ENCODE results near the gene CHD9.

CHD9 gene

GRCh38 chr16:53187775-53188174 lies 133.0 kb downstream of the CHD9 start:
- DNase-seq (ENCODE audit: low read depth) = no peak
- TF ChIP-seq MAX (IDR thresholded peaks at IDR 0.05; ENCODE audit: low read depth, low read length) = no peak
- TF ChIP-seq MYC (IDR thresholded peaks at IDR 0.05; ENCODE audit: low read depth, low read length) = no peak
- no peak for TF ChIP-seq POLR2A (IDR thresholded peaks at IDR 0.05; ENCODE audit: extremely low read depth, insufficient read length)
- TF ChIP-seq, protein P1, sequence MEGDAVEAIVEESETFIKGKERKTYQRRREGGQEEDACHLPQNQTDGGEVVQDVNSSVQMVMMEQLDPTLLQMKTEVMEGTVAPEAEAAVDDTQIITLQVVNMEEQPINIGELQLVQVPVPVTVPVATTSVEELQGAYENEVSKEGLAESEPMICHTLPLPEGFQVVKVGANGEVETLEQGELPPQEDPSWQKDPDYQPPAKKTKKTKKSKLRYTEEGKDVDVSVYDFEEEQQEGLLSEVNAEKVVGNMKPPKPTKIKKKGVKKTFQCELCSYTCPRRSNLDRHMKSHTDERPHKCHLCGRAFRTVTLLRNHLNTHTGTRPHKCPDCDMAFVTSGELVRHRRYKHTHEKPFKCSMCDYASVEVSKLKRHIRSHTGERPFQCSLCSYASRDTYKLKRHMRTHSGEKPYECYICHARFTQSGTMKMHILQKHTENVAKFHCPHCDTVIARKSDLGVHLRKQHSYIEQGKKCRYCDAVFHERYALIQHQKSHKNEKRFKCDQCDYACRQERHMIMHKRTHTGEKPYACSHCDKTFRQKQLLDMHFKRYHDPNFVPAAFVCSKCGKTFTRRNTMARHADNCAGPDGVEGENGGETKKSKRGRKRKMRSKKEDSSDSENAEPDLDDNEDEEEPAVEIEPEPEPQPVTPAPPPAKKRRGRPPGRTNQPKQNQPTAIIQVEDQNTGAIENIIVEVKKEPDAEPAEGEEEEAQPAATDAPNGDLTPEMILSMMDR (IDR thresholded peaks at IDR 0.05; ENCODE audit: low read depth, low read length) = no peak
- no peak overlapping the region for H3K4me3 ChIP-seq (ENCODE audit: low read depth, low read length)

GRCh38 chr16:53191413-53191812 lies 136.6 kb downstream of the CHD9 start:
- no peak for DNase-seq (ENCODE audit: low read depth)
- H3K4me3 ChIP-seq (ENCODE audit: low read depth, low read length) = no peak overlapping the region
- TF ChIP-seq MYC (IDR thresholded peaks at IDR 0.05; ENCODE audit: low read depth, low read length) (no peak), MAX (IDR thresholded peaks at IDR 0.05; ENCODE audit: low read depth, low read length) (no peak), POLR2A (IDR thresholded peaks at IDR 0.05; ENCODE audit: extremely low read depth, insufficient read length) (no peak)
- TF ChIP-seq, protein P1 (IDR thresholded peaks at IDR 0.05; ENCODE audit: low read depth, low read length) = no peak

GRCh38 chr16:53198933-53199332 lies 144.1 kb downstream of the CHD9 start:
- DNase-seq (ENCODE audit: low read depth) = no peak
- TF ChIP-seq MAX (IDR thresholded peaks at IDR 0.05; ENCODE audit: low read depth, low read length) (no peak), POLR2A (IDR thresholded peaks at IDR 0.05; ENCODE audit: extremely low read depth, insufficient read length) (no peak), MYC (IDR thresholded peaks at IDR 0.05; ENCODE audit: low read depth, low read length) (no peak)
- TF ChIP-seq, protein P1 (IDR thresholded peaks at IDR 0.05; ENCODE audit: low read depth, low read length) = no peak
- no peak overlapping the region for H3K4me3 ChIP-seq (ENCODE audit: low read depth, low read length)

DNA sequence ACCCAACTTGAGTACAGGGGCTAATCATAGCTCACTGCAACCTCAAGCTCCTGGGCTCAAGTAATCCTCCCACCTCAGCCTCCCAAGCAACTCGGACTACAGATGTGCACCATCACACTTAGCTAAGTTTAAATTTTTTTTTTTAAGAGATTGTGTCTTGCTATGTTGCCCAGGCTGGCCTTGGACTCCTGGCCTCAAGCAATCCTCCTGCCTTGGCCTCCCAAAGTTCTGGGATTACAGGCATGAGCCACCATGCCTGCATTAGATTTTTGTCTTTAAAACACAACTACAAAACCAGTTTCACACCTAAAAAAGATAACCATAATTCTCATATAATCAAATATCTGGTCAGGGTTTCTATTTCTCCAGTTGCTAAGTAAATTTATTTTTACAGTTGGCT lies 147.1 kb downstream of the CHD9 start:
- no peak overlapping the region for H3K4me3 ChIP-seq (ENCODE audit: low read depth, low read length)
- no peak for DNase-seq (ENCODE audit: low read depth)
- TF ChIP-seq, protein P1 (IDR thresholded peaks at IDR 0.05; ENCODE audit: low read depth, low read length) = no peak
- TF ChIP-seq POLR2A (IDR thresholded peaks at IDR 0.05; ENCODE audit: extremely low read depth, insufficient read length) = no peak
- no peak for TF ChIP-seq MYC (IDR thresholded peaks at IDR 0.05; ENCODE audit: low read depth, low read length)

- no peak for TF ChIP-seq MYC (IDR thresholded peaks at IDR 0.05; ENCODE audit: low read depth, low read length)
- no peak for TF ChIP-seq MAX (IDR thresholded peaks at IDR 0.05; ENCODE audit: low read depth, low read length)
- TF ChIP-seq, protein P1 (IDR thresholded peaks at IDR 0.05; ENCODE audit: low read depth, low read length) = no peak
- no peak for TF ChIP-seq POLR2A (IDR thresholded peaks at IDR 0.05; ENCODE audit: extremely low read depth, insufficient read length)
- no peak overlapping the region for H3K4me3 ChIP-seq (ENCODE audit: low read depth, low read length)
- DNase-seq (ENCODE audit: low read depth) = no peak
Observed at GRCh38 chr16:53202398-53202797, 147.6 kb downstream of the CHD9 start.
